GM23248 (cell line): Measurements from ENCODE around the gene HINT3.

Experiments
- EZH2 ChIP-seq: fragments of 200-600 bp; sonication (generic); IDR thresholded peaks from 2 replicates; pipeline ENCODE4 v1.6.1; 2018; ENCODE audit warnings: antibody characterized with exemption, mild to moderate bottlenecking; ENCODE audit not compliant: insufficient read depth, poor library complexity, severe bottlenecking
- EZH2phosphoT487 ChIP-seq: fragments of 200-600 bp; sonication (generic); IDR thresholded peaks from 2 replicates; pipeline ENCODE4 v1.6.1; 2018; ENCODE audit warnings: antibody characterized with exemption, moderate library complexity, mild to moderate bottlenecking, low read depth; ENCODE audit not compliant: insufficient read depth

- TF ChIP-seq EZH2 (no peak), EZH2phosphoT487 (no peak)
These were observed 39.5 kb downstream of the HINT3 start for GRCh38 chr6:125995972-125996580.
